GM23338 (cell line): ENCODE results near the gene SP100. TPM values are rescaled to one million over a fixed set of nuclear protein-coding genes. Genes with fewer than 3 reads are reported as not detected.

Experiments
- ATAC-seq: fragments of 200-7000 bp; cut with Tn5 transposase; 3 replicates; pipeline ENCODE4 v1.9.1; 2020
- DNase-seq: peaks from one replicate; pipeline ENCODE4 v3.0.0-alpha.2; 2015; ENCODE audit warnings: low spot score
- H2AFZ ChIP-seq: fragments of 200-600 bp; sonication (generic); 2 replicates; pipeline ENCODE4 v1.8.0; 2016; ENCODE audit warnings: antibody characterized with exemption, mild to moderate bottlenecking, moderate library complexity
- H3F3A ChIP-seq: fragments of 200-600 bp; sonication (generic); replicated peaks from 2 replicates; pipeline ENCODE4 v1.8.0; 2017; ENCODE audit warnings: antibody characterized with exemption, mixed run types, low read depth
- H3K27ac ChIP-seq: fragments of 200-600 bp; sonication (generic); 2 replicates; pipeline ENCODE4 v1.6.1; 2016; ENCODE audit warnings: low read depth
- H3K27me3 ChIP-seq: fragments of 200-600 bp; sonication (generic); 2 replicates; pipeline ENCODE4 v1.8.0; 2016; ENCODE audit warnings: mild to moderate bottlenecking, mixed run types, moderate library complexity; ENCODE audit not compliant: insufficient read depth
- H3K36me3 ChIP-seq: fragments of 200-600 bp; sonication (generic); 2 replicates; pipeline ENCODE4 v1.8.0; 2016; ENCODE audit warnings: mild to moderate bottlenecking; ENCODE audit not compliant: insufficient read depth
- H3K4me1 ChIP-seq: fragments of 200-600 bp; sonication (generic); 2 replicates; pipeline ENCODE4 v1.8.0; 2016; ENCODE audit warnings: mild to moderate bottlenecking, moderate library complexity; ENCODE audit not compliant: insufficient read depth
- H3K4me2 ChIP-seq: fragments of 200-600 bp; sonication (generic); 2 replicates; pipeline ENCODE4 v1.7.1; 2017; ENCODE audit warnings: mixed run types
- H3K4me3 ChIP-seq: fragments of 200-600 bp; sonication (generic); 2 replicates; pipeline ENCODE4 v1.6.1; 2016; ENCODE audit warnings: mixed run types
- H3K79me2 ChIP-seq: fragments of 200-600 bp; sonication (generic); replicated peaks from 2 replicates; pipeline ENCODE4 v1.8.0; 2017; ENCODE audit warnings: mild to moderate bottlenecking; ENCODE audit not compliant: insufficient read depth
- H3K9me2 ChIP-seq: fragments of 200-600 bp; sonication (generic); 2 replicates; pipeline ENCODE4 v1.8.0; 2017; ENCODE audit not compliant: insufficient read depth
- H4K20me1 ChIP-seq: fragments of 200-600 bp; sonication (generic); replicated peaks from 2 replicates; pipeline ENCODE4 v1.8.0; 2017; ENCODE audit warnings: mild to moderate bottlenecking; ENCODE audit not compliant: insufficient read depth
- H3K27ac Mint-ChIP-seq: 2 replicates; pipeline ENCODE4 v1.8.0; 2020; ENCODE audit warnings: inconsistent platforms, mild to moderate bottlenecking, moderate library complexity, mixed read lengths
- H3K27me3 Mint-ChIP-seq: 3 replicates; pipeline ENCODE4 v1.8.0; 2022; ENCODE audit warnings: low read depth, mild to moderate bottlenecking, moderate library complexity, mixed read lengths, inconsistent platforms; ENCODE audit not compliant: insufficient read depth, poor library complexity
- H3K36me3 Mint-ChIP-seq: 3 replicates; pipeline ENCODE4 v1.8.0; 2021; ENCODE audit warnings: low read depth, mild to moderate bottlenecking, inconsistent platforms, moderate library complexity, mixed read lengths
- H3K4me1 Mint-ChIP-seq: 3 replicates; pipeline ENCODE4 v1.8.0; 2020; ENCODE audit warnings: mild to moderate bottlenecking, inconsistent platforms, mixed read lengths
- H3K4me3 Mint-ChIP-seq: 3 replicates; pipeline ENCODE4 v1.8.0; 2021; ENCODE audit warnings: moderate library complexity, mild to moderate bottlenecking, inconsistent platforms, mixed read lengths
- H3K9me3 Mint-ChIP-seq: 3 replicates; pipeline ENCODE4 v1.8.0; 2020; ENCODE audit warnings: moderate library complexity, mild to moderate bottlenecking, inconsistent platforms, mixed read lengths
- CREB1 ChIP-seq: fragments of 250-450 bp; sonication (Bioruptor Pico); IDR thresholded peaks from 2 replicates; pipeline ENCODE4 v1.5.0; 2020; ENCODE audit warnings: low read depth, mild to moderate bottlenecking, moderate library complexity
- CTCF ChIP-seq, 2 experiments: fragments of 200-600 bp in 1 of 2; sonication (generic) in 1 of 2; conservative IDR thresholded peaks; 2 replicates each; pipeline versions ENCODE4 v1.5.1 to v1.6.1; 2016 to 2017; ENCODE audit warnings: antibody characterized with exemption in 2 of 2, low read depth in 2 of 2, mild to moderate bottlenecking in 2 of 2, moderate library complexity in 1 of 2
- ETS1 ChIP-seq: IDR thresholded peaks from 2 replicates; pipeline ENCODE4 v1.6.1; 2016; ENCODE audit warnings: antibody characterized with exemption
- EZH2 ChIP-seq: fragments of 200-600 bp; sonication (generic); IDR thresholded peaks from one replicate; pipeline ENCODE4 v1.8.0; 2017; ENCODE audit warnings: antibody characterized with exemption, mild to moderate bottlenecking, low read depth; ENCODE audit not compliant: unreplicated experiment
- EZH2phosphoT487 ChIP-seq: fragments of 200-600 bp; sonication (generic); IDR thresholded peaks from one replicate; pipeline ENCODE4 v1.8.1; 2018; ENCODE audit warnings: antibody characterized with exemption; ENCODE audit not compliant: unreplicated experiment
- JUNB ChIP-seq: IDR thresholded peaks from one replicate; pipeline ENCODE4 v1.6.1; 2016; ENCODE audit warnings: antibody characterized with exemption; ENCODE audit not compliant: unreplicated experiment
- NANOG ChIP-seq: IDR thresholded peaks from 2 replicates; pipeline ENCODE4 v1.6.1; 2016; ENCODE audit warnings: antibody characterized with exemption, borderline replicate concordance
- POLR2AphosphoS5 ChIP-seq: IDR thresholded peaks from 2 replicates; pipeline ENCODE4 v1.6.1; 2016; ENCODE audit warnings: antibody characterized with exemption, low read depth
- STAT1 ChIP-seq: IDR thresholded peaks from one replicate; pipeline ENCODE4 v1.6.1; 2016; ENCODE audit warnings: antibody characterized with exemption; ENCODE audit not compliant: unreplicated experiment
- ZNF114 ChIP-seq: fragments of 250-450 bp; sonication (Bioruptor Pico); IDR thresholded peaks from 2 replicates; pipeline ENCODE4 v1.5.0; 2020; ENCODE audit warnings: mild to moderate bottlenecking, moderate library complexity
- ZNF331 ChIP-seq: fragments of 250-450 bp; sonication (Bioruptor Pico); IDR thresholded peaks from 2 replicates; pipeline ENCODE4 v1.5.0; 2020; ENCODE audit warnings: low read depth, mild to moderate bottlenecking, moderate library complexity
- ZNF462 ChIP-seq: fragments of 250-450 bp; sonication (Bioruptor Pico); IDR thresholded peaks from 2 replicates; pipeline ENCODE4 v1.5.0; 2020; ENCODE audit warnings: mild to moderate bottlenecking, moderate library complexity
- polyA plus RNA-seq: library from polyadenylated mRNA; unstranded; fragments of >200 nt; fragmentation: Nextera tagmentation; extraction: Ambion mirVana; gene quantifications from 2 replicates; pipeline ENCODE4 v1.2.1, GENCODE V29; 2016
- total RNA-seq: library from RNA; depleted of rRNA; stranded (reverse); fragments of >200 nt; shearing (Covaris generic); gene quantifications from 2 replicates; pipeline ENCODE4 v1.2.3, GENCODE V29; 2014
- TF ChIP-seq, protein P1 (sequence below): IDR thresholded peaks from one replicate; pipeline ENCODE4 v1.6.1; 2018; ENCODE audit warnings: antibody characterized with exemption; ENCODE audit not compliant: unreplicated experiment

SP100 gene
- total and polyA plus RNA-seq, 2 experiments from 2014 or later, result 0.44 to 0.73 TPM

GRCh38 chr2:230586328-230586982 lies 170.5 kb downstream of the SP100 start:
- no peak for DNase-seq
- H3K9me3 Mint-ChIP-seq, result peaks cover 8% of the 10 kb centered on the region
- no peak for TF ChIP-seq JUNB
- TF ChIP-seq EZH2phosphoT487, result no peak
- TF ChIP-seq CTCF (conservative IDR thresholded peaks at IDR 0.05; ENCODE audit: low read depth in 2 of 2), result no peak
- TF ChIP-seq, protein P1, sequence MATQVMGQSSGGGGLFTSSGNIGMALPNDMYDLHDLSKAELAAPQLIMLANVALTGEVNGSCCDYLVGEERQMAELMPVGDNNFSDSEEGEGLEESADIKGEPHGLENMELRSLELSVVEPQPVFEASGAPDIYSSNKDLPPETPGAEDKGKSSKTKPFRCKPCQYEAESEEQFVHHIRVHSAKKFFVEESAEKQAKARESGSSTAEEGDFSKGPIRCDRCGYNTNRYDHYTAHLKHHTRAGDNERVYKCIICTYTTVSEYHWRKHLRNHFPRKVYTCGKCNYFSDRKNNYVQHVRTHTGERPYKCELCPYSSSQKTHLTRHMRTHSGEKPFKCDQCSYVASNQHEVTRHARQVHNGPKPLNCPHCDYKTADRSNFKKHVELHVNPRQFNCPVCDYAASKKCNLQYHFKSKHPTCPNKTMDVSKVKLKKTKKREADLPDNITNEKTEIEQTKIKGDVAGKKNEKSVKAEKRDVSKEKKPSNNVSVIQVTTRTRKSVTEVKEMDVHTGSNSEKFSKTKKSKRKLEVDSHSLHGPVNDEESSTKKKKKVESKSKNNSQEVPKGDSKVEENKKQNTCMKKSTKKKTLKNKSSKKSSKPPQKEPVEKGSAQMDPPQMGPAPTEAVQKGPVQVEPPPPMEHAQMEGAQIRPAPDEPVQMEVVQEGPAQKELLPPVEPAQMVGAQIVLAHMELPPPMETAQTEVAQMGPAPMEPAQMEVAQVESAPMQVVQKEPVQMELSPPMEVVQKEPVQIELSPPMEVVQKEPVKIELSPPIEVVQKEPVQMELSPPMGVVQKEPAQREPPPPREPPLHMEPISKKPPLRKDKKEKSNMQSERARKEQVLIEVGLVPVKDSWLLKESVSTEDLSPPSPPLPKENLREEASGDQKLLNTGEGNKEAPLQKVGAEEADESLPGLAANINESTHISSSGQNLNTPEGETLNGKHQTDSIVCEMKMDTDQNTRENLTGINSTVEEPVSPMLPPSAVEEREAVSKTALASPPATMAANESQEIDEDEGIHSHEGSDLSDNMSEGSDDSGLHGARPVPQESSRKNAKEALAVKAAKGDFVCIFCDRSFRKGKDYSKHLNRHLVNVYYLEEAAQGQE, result no peak
- TF ChIP-seq ZNF462, result no peak
- TF ChIP-seq POLR2AphosphoS5, result no peak
- TF ChIP-seq ZNF331 (CRISPR knock-in tag), result no peak
- no peak for TF ChIP-seq ETS1
- no peak for TF ChIP-seq EZH2
- no peak for TF ChIP-seq NANOG
- TF ChIP-seq CREB1 (CRISPR knock-in tag), result no peak
- TF ChIP-seq STAT1, result no peak
- no peak for TF ChIP-seq ZNF114 (CRISPR knock-in tag)
- H3K36me3 Mint-ChIP-seq, result no peaks in the 10 kb centered on the region; the same call in 2 of the 3 replicates
- H3K79me2 ChIP-seq, result no peaks in the 10 kb centered on the region
- H3K4me2 ChIP-seq, result no peak overlapping the region
- H3K4me1 Mint-ChIP-seq, result no peaks in the 10 kb centered on the region
- no peaks in the 10 kb centered on the region for H3K27me3 ChIP-seq
- H2AFZ ChIP-seq, result no peak overlapping the region
- H3K4me3 ChIP-seq, result no peak overlapping the region
- H3K27ac Mint-ChIP-seq, result no peak overlapping the region
- H3K4me1 ChIP-seq, result no peaks in the 10 kb centered on the region
- no peaks in the 10 kb centered on the region for H3F3A ChIP-seq
- H4K20me1 ChIP-seq, result no peaks in the 10 kb centered on the region
- H3K9me2 ChIP-seq, result 0 out of 2 replicates have a peak, but pooled peaks cover 8% of the 10 kb centered on the region
- H3K4me3 Mint-ChIP-seq, result no peak overlapping the region
- no peaks in the 10 kb centered on the region for H3K36me3 ChIP-seq
- ATAC-seq, result no peak
- no peak overlapping the region for H3K27ac ChIP-seq
- peaks cover 2% of the 10 kb centered on the region for H3K27me3 Mint-ChIP-seq
